Activated CD4-positive, CD25-positive, alpha-beta regulatory T cell treated with anti-CD3 and anti-CD28 coated beads, Interleukin-2, amount 50 U/mL, for 24 hours (primary cell): ENCODE measurements around the gene JAG2.

Source experiments
- ATAC-seq, 2 donors: fragments of 150-1000 bp; cut with Tn5 transposase; one replicate each; pipeline ENCODE4 v1.10.0; 2021; ENCODE audit warnings: mild to moderate bottlenecking in 1 of 2, moderate library complexity in 1 of 2

The JAG2 gene

GRCh38 chr14:105181549-105182295 lies 13.1 kb upstream of the JAG2 start:
- no peak for ATAC-seq

- peak; percentile 83 to 84 for ATAC-seq
Measured at GRCh38 chr14:105180592-105181548, 12.3 kb upstream of the JAG2 start, which contains the start of gene NUDT14. Gene NUDT14 (minus strand): TSS chr14:105181312. CDS start chr14:105181209, 103 bp downstream.

GRCh38 chr14:105179191-105179590 lies 10.6 kb upstream of the JAG2 start:
- no peak for ATAC-seq

GRCh38 chr14:105178868-105179140 lies 10.2 kb upstream of the JAG2 start:
- no peak for ATAC-seq

GRCh38 chr14:105178069-105178867 lies 9.7 kb upstream of the JAG2 start:
- ATAC-seq, result no peak

- no peak for ATAC-seq
Measured at GRCh38 chr14:105177082-105177481, 8.5 kb upstream of the JAG2 start.

- ATAC-seq, result no peak
Measured at GRCh38 chr14:105176513-105176912, 7.9 kb upstream of the JAG2 start.

GRCh38 chr14:105173901-105174894 lies 5.6 kb upstream of the JAG2 start:
- peak; percentile 22 to 27 for ATAC-seq

GRCh38 chr14:105173145-105173544 lies 4.6 kb upstream of the JAG2 start:
- ATAC-seq, result no peak

GRCh38 chr14:105172476-105172875 lies 3.9 kb upstream of the JAG2 start:
- ATAC-seq, result no peak

GRCh38 chr14:105171004-105171673 lies 2.6 kb upstream of the JAG2 start:
- no peak for ATAC-seq

GRCh38 chr14:105169776-105170655 lies 1.4 kb upstream of the JAG2 start:
- ATAC-seq, result no peak

GRCh38 chr14:105168979-105169507 lies 467 bp upstream of the JAG2 start:
- ATAC-seq, result peak; percentile 27 to 32

- no peak for ATAC-seq
Measured at GRCh38 chr14:105168093-105168420, 519 bp downstream of the JAG2 start.

GRCh38 chr14:105167303-105168092 lies 1.1 kb downstream of the JAG2 start:
- ATAC-seq, result peak in 1 of 2 donors; percentile 6

GRCh38 chr14:105166571-105167302 lies 1.8 kb downstream of the JAG2 start:
- no peak for ATAC-seq

GRCh38 chr14:105165761-105166485 lies 2.7 kb downstream of the JAG2 start:
- ATAC-seq, result no peak
